OCI-LY1 (cell line): Measurements from ENCODE around the gene BCL2L13.

ENCODE experiments used
- CTCF ChIP-seq: fragments of 200-600 bp; sonication (generic), shearing (Covaris generic); IDR thresholded peaks from 2 replicates; pipeline ENCODE4 v1.5.1; 2017; ENCODE audit warnings: mild to moderate bottlenecking, antibody characterized with exemption, low read length, moderate library complexity, mixed read lengths
- EZH2 ChIP-seq: fragments of 200-600 bp; sonication (generic), shearing (Covaris generic); IDR thresholded peaks from 2 replicates; pipeline ENCODE4 v1.8.0; 2017; ENCODE audit warnings: borderline replicate concordance, mixed run types, mild to moderate bottlenecking, antibody characterized with exemption, low read length, moderate library complexity, mixed read lengths

DNA sequence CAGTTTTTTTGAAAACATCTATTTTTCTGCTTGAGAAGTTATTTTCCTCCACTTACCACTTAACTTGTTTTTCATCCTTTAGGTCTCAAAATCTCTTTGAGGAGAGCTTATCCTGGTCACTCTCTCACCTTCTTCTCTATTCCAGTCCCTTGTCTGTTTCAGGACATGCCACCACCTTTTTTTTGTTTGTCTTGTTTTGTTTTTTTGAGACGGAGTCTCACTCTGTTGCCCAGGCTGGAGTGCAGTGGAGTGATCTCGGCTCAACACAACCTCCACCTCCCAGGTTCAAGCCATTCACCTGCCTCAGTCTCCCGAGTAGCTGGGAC, 4.6 kb upstream of the BCL2L13 start:
- no peak for TF ChIP-seq CTCF
- no peak for TF ChIP-seq EZH2
